Gastrocnemius medialis (tissue), 4 donors: Measurements from ENCODE around the gene PMEPA1. TPM values are rescaled to one million over a fixed set of nuclear protein-coding genes. Genes with fewer than 3 reads are reported as not detected.
A peak's percentile ranks its signal among the peaks of the same experiment; 100 is the strongest.

ENCODE experiments used
- ATAC-seq, 2 donors: fragments of 150-250 bp; one replicate each; pipeline ENCODE4 v1.9.1; 2016
- DNase-seq, 2 donors: peaks; one replicate each; pipeline ENCODE4 v3.0.0-alpha.2; 2019
- H3K27ac ChIP-seq, 4 donors: fragments of 200-600 bp; sonication (generic); 1 replicate in 1 of 4; 2 replicates in 3 of 4; pipeline ENCODE4 v1.5.1; 2016 to 2018; ENCODE audit warnings: mild to moderate bottlenecking in 2 of 4, moderate library complexity in 1 of 4
- H3K27me3 ChIP-seq, 3 donors: fragments of 200-600 bp; sonication (generic) in 2 of 3; 1 replicate in 1 of 3; 2 replicates in 2 of 3; pipeline versions ENCODE4 v1.5.1 to v1.6.0; 2016 to 2019; ENCODE audit warnings: mild to moderate bottlenecking in 1 of 3, moderate library complexity in 1 of 3
- H3K36me3 ChIP-seq, 2 donors: fragments of 200-600 bp; sonication (generic) in 1 of 2; one replicate each; pipeline ENCODE4 v1.5.1; 2017 to 2018
- H3K4me1 ChIP-seq, 2 donors: fragments of 200-600 bp; sonication (generic) in 1 of 2; one replicate each; pipeline ENCODE4 v1.5.1; 2016 to 2017; ENCODE audit warnings: mild to moderate bottlenecking in 2 of 2
- H3K4me3 ChIP-seq, 4 donors: fragments of 200-600 bp; sonication (generic) in 3 of 4; 1 replicate in 1 of 4; 2 replicates in 3 of 4; pipeline ENCODE4 v1.5.1; 2016 to 2019; ENCODE audit warnings: mild to moderate bottlenecking in 2 of 4
- H3K9me3 ChIP-seq, 3 donors: fragments of 200-600 bp; sonication (generic) in 2 of 3; 1 replicate in 1 of 3; 2 replicates in 2 of 3; pipeline ENCODE4 v1.5.1; 2016 to 2019
- CTCF ChIP-seq, 5 experiments: fragments of 450-650 bp in 3 of 5; fragments of 200-600 bp in 2 of 5; sonication (generic) in 2 of 5; IDR thresholded peaks in 4 of 5; conservative IDR thresholded peaks in 1 of 5; 1 replicate in 4 of 5; 2 replicates in 1 of 5; pipeline ENCODE4 v1.5.1; 2016 to 2019; ENCODE audit warnings: antibody characterized with exemption in 5 of 5, mild to moderate bottlenecking in 3 of 5, moderate library complexity in 3 of 5
- POLR2A ChIP-seq, 2 donors: fragments of 450-650 bp; IDR thresholded peaks; one replicate each; pipeline ENCODE4 v1.6.1; 2017; ENCODE audit warnings: antibody characterized with exemption in 2 of 2, mild to moderate bottlenecking in 2 of 2, moderate library complexity in 2 of 2
- in situ Hi-C, 4 donors: fragments of 200-750 bp; cut with MboI; loops; one replicate each; pipeline versions ENCODE4 v1.15.0 to v1.8.0; 2017; ENCODE audit warnings: low sequenced_read_pairs in 4 of 4
- intact Hi-C: fragments of 100-400 bp; cut with DNase I; formaldehyde crosslinking; loops from one replicate; pipeline ENCODE4 v1.15.1; 2023; ENCODE audit warnings: low total_unique reads
- total RNA-seq, 4 donors: library from RNA; depleted of rRNA; stranded (reverse); fragments of >200 nt; gene quantifications; one replicate each; pipeline versions ENCODE4 v1.1.0 to v1.2.3, GENCODE V29; 2016

The PMEPA1 gene
- total RNA-seq, 4 donors from 2014 or later, result 1.5 to 8.1 (median 5.8) TPM

DNA sequence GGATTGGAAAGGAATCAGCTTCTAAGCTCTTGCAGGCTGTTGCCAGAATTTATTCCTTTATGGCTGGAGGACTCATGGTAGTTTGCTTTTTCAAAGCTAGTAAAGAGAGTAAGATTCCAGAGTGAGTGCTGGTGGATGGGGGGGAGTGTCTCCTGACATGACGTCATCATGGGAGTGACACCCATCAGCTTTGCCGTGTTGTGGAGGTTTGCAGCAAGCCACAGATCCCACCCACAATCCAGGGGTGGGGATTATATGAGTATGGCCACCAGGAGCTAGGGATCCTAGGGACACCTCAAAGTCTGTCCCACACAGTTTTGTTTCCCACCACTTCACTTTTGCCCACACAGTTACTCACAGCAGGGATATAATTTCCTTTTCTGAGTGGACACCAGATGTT lies 28.7 kb upstream of the PMEPA1 start:
- DNase-seq (no peak), ATAC-seq (no peak)
- Histone ChIP-seq H3K9me3 (no peaks in the 10 kb centered on the region), H3K4me3 (no peak overlapping the region), H3K36me3 (no peaks in the 10 kb centered on the region), H3K27me3 (no peaks in the 10 kb centered on the region), H3K27ac (no peak overlapping the region), H3K4me1 (peaks cover 14 to 19% of the 10 kb centered on the region in 2 donors)
- intact Hi-C loops (no loop called here), in situ Hi-C loops (no loop called here)
- no peak for TF ChIP-seq POLR2A (IDR thresholded peaks at IDR 0.05)
- no peak for TF ChIP-seq CTCF (IDR thresholded peaks at IDR 0.05 in 4 of 5, conservative IDR thresholded peaks at IDR 0.05 in 1 of 5)

GRCh38 chr20:57738053-57738452 lies 28.2 kb upstream of the PMEPA1 start:
- no peaks in the 10 kb centered on the region for H3K9me3 ChIP-seq
- DNase-seq (no peak), ATAC-seq (no peak)
- no peaks in the 10 kb centered on the region for H3K36me3 ChIP-seq
- intact Hi-C loops (no loop called here), in situ Hi-C loops (no loop called here)
- no peak overlapping the region for H3K4me3 ChIP-seq
- H3K27me3 ChIP-seq, result no peaks in the 10 kb centered on the region
- H3K27ac ChIP-seq, result no peak overlapping the region
- peaks cover 14 to 19% of the 10 kb centered on the region in 2 donors for H3K4me1 ChIP-seq
- TF ChIP-seq CTCF (IDR thresholded peaks at IDR 0.05 in 4 of 5, conservative IDR thresholded peaks at IDR 0.05 in 1 of 5), result no peak
- TF ChIP-seq POLR2A (IDR thresholded peaks at IDR 0.05), result no peak

- Histone ChIP-seq H3K4me3 (no peak overlapping the region), H3K36me3 (no peaks in the 10 kb centered on the region), H3K4me1 (peaks cover 14 to 19% of the 10 kb centered on the region in 2 donors), H3K9me3 (no peaks in the 10 kb centered on the region), H3K27me3 (no peaks in the 10 kb centered on the region), H3K27ac (peak overlapping the region in 2 of 4 donors; percentile 29 to 36)
- intact Hi-C loops, result no loop called here
- TF ChIP-seq CTCF (IDR thresholded peaks at IDR 0.05 in 4 of 5, conservative IDR thresholded peaks at IDR 0.05 in 1 of 5), result no peak
- no peak for TF ChIP-seq POLR2A (IDR thresholded peaks at IDR 0.05)
- ATAC-seq (no peak), DNase-seq (no peak)
- in situ Hi-C loops, result no loop called here
Observed at GRCh38 chr20:57737349-57737748, 27.5 kb upstream of the PMEPA1 start.

GRCh38 chr20:57736738-57737347 lies 27.0 kb upstream of the PMEPA1 start:
- Histone ChIP-seq H3K4me3 (no peak overlapping the region), H3K27ac (peak overlapping the region in 2 of 4 donors; percentile 29 to 53), H3K36me3 (no peaks in the 10 kb centered on the region), H3K4me1 (peaks cover 14 to 19% of the 10 kb centered on the region in 2 donors), H3K9me3 (no peaks in the 10 kb centered on the region), H3K27me3 (no peaks in the 10 kb centered on the region)
- DNase-seq, result peak in 1 of 2 donors; percentile 65
- intact Hi-C loops (no loop called here), in situ Hi-C loops (no loop called here)
- ATAC-seq, result peak; percentile 66 to 81
- no peak for TF ChIP-seq CTCF (IDR thresholded peaks at IDR 0.05 in 4 of 5, conservative IDR thresholded peaks at IDR 0.05 in 1 of 5)
- no peak for TF ChIP-seq POLR2A (IDR thresholded peaks at IDR 0.05)
